Keratinocyte (primary cell): Measurements from ENCODE around the gene ERF.

ENCODE experiments used
- EZH2 ChIP-seq: IDR thresholded peaks from one replicate; pipeline ENCODE4 v1.6.1; 2012; ENCODE audit warnings: inconsistent platforms, mild to moderate bottlenecking, low read length, moderate library complexity
- TF ChIP-seq, protein P1 (sequence below), 3 experiments: IDR thresholded peaks in 1 of 3; conservative IDR thresholded peaks in 1 of 3; optimal IDR thresholded peaks in 1 of 3; 2 replicates in 2 of 3; 3 replicates in 1 of 3; pipeline versions ENCODE3 to v1.5.1; 2011; ENCODE audit warnings: low read length in 3 of 3, mild to moderate bottlenecking in 3 of 3, moderate library complexity in 2 of 3, control low read depth in 1 of 3, inconsistent platforms in 1 of 3; ENCODE audit not compliant: insufficient read depth in 2 of 3; ENCODE audit errors: extremely low read depth in 1 of 3

DNA sequence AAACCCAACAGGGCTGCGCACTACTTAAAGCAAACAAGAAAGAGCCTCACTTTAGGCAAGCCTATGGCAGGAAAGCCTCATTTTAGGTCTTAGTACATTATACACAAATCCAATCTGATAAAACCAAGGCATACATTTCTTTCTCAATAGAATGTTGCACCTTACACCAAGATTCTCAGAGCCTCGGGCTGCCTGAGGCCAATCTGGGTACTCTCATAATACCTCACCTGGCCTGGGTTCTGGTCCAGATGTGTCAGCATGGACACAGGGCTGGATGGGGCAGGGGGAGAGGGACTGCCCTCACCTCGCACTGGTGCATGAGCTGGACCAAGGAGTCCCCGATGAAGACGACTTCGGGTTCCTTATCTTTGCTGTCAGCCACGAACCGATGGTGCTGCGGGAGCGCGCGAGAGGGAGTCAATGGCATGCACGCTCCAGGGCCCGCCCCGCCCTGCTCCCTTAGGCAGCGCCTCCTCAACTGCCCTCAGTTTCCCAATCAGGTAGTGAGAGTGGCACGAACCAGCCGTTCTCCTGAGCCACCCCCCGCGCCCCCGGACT lies 46.8 kb upstream of the ERF start, which contains the start of gene PRR19:
- TF ChIP-seq, protein P1, sequence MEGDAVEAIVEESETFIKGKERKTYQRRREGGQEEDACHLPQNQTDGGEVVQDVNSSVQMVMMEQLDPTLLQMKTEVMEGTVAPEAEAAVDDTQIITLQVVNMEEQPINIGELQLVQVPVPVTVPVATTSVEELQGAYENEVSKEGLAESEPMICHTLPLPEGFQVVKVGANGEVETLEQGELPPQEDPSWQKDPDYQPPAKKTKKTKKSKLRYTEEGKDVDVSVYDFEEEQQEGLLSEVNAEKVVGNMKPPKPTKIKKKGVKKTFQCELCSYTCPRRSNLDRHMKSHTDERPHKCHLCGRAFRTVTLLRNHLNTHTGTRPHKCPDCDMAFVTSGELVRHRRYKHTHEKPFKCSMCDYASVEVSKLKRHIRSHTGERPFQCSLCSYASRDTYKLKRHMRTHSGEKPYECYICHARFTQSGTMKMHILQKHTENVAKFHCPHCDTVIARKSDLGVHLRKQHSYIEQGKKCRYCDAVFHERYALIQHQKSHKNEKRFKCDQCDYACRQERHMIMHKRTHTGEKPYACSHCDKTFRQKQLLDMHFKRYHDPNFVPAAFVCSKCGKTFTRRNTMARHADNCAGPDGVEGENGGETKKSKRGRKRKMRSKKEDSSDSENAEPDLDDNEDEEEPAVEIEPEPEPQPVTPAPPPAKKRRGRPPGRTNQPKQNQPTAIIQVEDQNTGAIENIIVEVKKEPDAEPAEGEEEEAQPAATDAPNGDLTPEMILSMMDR (optimal IDR thresholded peaks at IDR 0.05 in 1 of 3, IDR thresholded peaks at IDR 0.05 in 1 of 3, conservative IDR thresholded peaks at IDR 0.05 in 1 of 3; ENCODE audit: extremely low read depth in 1 of 3, insufficient read depth in 2 of 3, low read length in 3 of 3): no peak
- no peak for TF ChIP-seq EZH2
